Large intestine (tissue), 3 donors: ENCODE measurements around the gene NKAIN2. TPM values are rescaled to one million over a fixed set of nuclear protein-coding genes. Genes with fewer than 3 reads are reported as not detected.

ENCODE experiments used
- DNase-seq, 2 donors: peaks; one replicate each; pipeline versions ENCODE4 v3.0.0 to v3.0.0-alpha.2; 2013
- H3K27ac ChIP-seq: one replicate; pipeline ENCODE4 v1.5.1; 2013; ENCODE audit warnings: low read length
- H3K27me3 ChIP-seq: 2 replicates; pipeline ENCODE4 v1.6.1; 2013; ENCODE audit warnings: low read length; ENCODE audit not compliant: control insufficient read depth, insufficient read depth
- H3K36me3 ChIP-seq: 2 replicates; pipeline ENCODE4 v1.6.1; 2013; ENCODE audit warnings: low read length; ENCODE audit not compliant: control insufficient read depth, insufficient read depth
- H3K4me1 ChIP-seq: one replicate; pipeline ENCODE4 v1.6.1; 2013; ENCODE audit warnings: low read length; ENCODE audit not compliant: control insufficient read depth, insufficient read depth
- H3K4me3 ChIP-seq: one replicate; pipeline ENCODE4 v1.5.1; 2013; ENCODE audit warnings: low read length
- H3K9me3 ChIP-seq: one replicate; pipeline ENCODE4 v1.6.1; 2013; ENCODE audit warnings: mild to moderate bottlenecking, low read depth, low read length, moderate library complexity; ENCODE audit not compliant: control insufficient read depth
- WGBS: methylation state at CpG from one replicate; pipeline ENCODE4 v1.1.5; 2013; ENCODE audit warnings: low lambda C conversion rate; ENCODE audit not compliant: insufficient coverage; 5-methylcytosine and 5-hydroxymethylcytosine counted together
- polyA plus RNA-seq: library from polyadenylated mRNA; unstranded; fragments of 120-200 nt; gene quantifications from one replicate; pipeline ENCODE4 v1.2.1, GENCODE V29; 2013

Gene NKAIN2
- polyA plus RNA-seq, 1 donor, result 1.3 TPM

DNA sequence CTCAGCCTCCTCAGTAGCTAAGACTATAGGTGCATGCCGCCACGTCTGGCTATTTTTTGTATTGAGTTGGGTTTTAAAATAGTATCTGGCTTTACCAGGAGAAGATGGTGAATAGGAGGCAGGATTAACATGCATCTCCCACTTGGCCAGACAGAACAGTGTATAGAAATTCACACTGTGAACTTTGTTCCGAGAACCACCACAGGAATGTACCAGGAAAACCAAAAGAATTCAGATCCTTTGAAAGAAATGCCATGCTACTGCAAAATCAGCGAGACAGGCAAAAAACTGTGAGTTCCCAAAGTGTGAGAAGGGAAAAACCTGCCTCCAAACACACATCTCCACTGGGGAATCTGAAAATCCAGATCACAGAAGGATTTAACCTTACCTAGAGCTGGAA, 327.6 kb downstream of the NKAIN2 start:
- no CpG with 5 or more reads among the region's 4 CpGs for WGBS
- no peak overlapping the region for H3K4me3 ChIP-seq
- H3K36me3 ChIP-seq, result no peaks in the 10 kb centered on the region
- H3K27ac ChIP-seq, result no peak overlapping the region
- no peak for DNase-seq
- no peaks in the 10 kb centered on the region for H3K27me3 ChIP-seq
- no peaks in the 10 kb centered on the region for H3K9me3 ChIP-seq
- no peaks in the 10 kb centered on the region for H3K4me1 ChIP-seq

- no peak overlapping the region for H3K4me3 ChIP-seq
- H3K27ac ChIP-seq, result no peak overlapping the region
- H3K9me3 ChIP-seq, result no peaks in the 10 kb centered on the region
- DNase-seq, result no peak
- H3K36me3 ChIP-seq, result no peaks in the 10 kb centered on the region
- H3K27me3 ChIP-seq, result no peaks in the 10 kb centered on the region
- no peaks in the 10 kb centered on the region for H3K4me1 ChIP-seq
These were observed 328.1 kb downstream of the NKAIN2 start for GRCh38 chr6:124131779-124132178.

DNA sequence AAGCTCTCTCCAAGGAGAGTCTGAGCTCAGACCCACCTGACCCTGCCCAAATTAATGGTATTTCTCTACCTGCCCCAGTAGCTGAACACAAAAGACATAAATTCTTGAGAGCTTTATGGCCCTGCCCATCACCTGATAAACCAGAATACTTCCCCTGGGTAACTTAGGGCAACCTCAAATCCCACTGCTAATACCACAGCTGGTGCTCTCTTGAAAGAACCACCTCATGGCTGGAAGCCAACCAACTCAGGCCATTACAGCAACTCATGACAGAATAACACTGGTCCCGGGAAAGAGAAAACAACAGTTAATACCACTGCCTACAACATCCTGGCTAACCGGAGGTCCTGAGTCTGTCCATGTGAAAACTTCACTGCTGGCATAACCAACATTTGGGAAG, 328.6 kb downstream of the NKAIN2 start:
- Histone ChIP-seq H3K36me3 (no peaks in the 10 kb centered on the region), H3K27ac (no peak overlapping the region), H3K4me3 (no peak overlapping the region), H3K9me3 (no peaks in the 10 kb centered on the region), H3K27me3 (no peaks in the 10 kb centered on the region), H3K4me1 (no peaks in the 10 kb centered on the region)
- no CpG with 5 or more reads among the region's 2 CpGs for WGBS
- DNase-seq, result no peak

DNA sequence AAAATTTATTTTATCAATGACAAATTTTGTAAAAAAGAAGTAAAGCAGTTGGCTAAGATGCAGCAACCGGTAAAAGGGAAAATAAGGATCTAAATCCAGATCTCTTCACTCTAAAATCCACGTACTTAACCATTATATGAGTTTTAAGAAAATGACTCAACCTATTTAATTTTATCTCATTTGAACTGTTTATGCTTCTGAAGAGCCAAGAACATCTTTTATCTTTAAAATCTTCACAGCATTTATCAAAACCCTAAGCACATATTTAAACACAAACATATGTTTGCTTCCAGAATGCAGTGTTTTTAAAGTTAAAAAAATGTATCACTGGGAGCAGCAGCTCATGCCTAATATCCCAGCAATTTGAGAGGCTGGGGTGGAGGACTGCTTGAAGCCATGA, 339.2 kb downstream of the NKAIN2 start:
- Histone ChIP-seq H3K36me3 (no peaks in the 10 kb centered on the region), H3K4me1 (no peaks in the 10 kb centered on the region), H3K9me3 (no peaks in the 10 kb centered on the region), H3K4me3 (no peak overlapping the region), H3K27ac (no peak overlapping the region), H3K27me3 (no peaks in the 10 kb centered on the region)
- 90% methylated on average over 2 of the region's 2 CpGs for WGBS
- DNase-seq, result no peak

DNA sequence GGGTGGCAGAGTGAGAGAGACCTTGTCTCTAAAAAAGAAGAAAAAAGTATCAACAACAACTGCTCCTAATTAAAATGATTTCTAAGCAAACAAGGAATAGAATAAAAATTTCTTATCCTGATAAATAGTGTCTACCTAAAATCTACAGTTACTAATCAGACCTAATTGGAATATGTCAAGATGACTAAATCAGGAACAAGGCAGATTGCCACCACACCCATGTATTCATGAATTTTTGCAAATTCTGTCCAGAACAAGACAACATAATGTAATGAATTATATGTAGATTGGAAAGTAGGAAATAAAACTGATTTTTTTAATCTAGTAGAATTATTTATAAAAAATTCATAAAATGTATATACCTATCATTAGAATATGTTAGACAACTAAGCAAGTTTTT, 339.8 kb downstream of the NKAIN2 start:
- Histone ChIP-seq H3K4me3 (no peak overlapping the region), H3K27me3 (no peaks in the 10 kb centered on the region), H3K27ac (no peak overlapping the region), H3K36me3 (no peaks in the 10 kb centered on the region), H3K4me1 (no peaks in the 10 kb centered on the region), H3K9me3 (no peaks in the 10 kb centered on the region)
- DNase-seq, result no peak

DNA sequence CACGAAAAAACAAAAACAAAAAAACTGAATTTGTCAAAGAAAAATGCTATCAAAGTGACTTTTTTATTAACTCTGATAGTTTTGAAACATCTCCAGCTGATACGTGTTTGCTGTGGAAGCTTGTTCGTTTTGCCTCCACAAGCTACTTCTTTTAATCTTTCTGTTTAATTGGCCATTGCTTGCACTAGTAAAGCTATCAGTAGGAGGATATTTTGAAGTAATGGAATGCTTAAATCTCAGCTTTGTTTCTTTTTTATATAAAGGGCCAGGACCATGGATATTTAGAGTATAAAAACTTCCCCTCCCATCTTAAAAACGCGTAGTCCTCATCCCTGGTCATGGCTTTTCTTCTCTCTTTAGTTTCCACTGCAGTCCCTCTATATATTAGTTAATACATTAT, 344.0 kb downstream of the NKAIN2 start:
- no peak for DNase-seq
- H3K27me3 ChIP-seq, result no peaks in the 10 kb centered on the region
- H3K4me3 ChIP-seq, result no peak overlapping the region
- WGBS, result 73% methylated on average over 2 of the region's 5 CpGs
- no peak overlapping the region for H3K27ac ChIP-seq
- no peaks in the 10 kb centered on the region for H3K4me1 ChIP-seq
- H3K36me3 ChIP-seq, result no peaks in the 10 kb centered on the region
- H3K9me3 ChIP-seq, result no peaks in the 10 kb centered on the region

DNA sequence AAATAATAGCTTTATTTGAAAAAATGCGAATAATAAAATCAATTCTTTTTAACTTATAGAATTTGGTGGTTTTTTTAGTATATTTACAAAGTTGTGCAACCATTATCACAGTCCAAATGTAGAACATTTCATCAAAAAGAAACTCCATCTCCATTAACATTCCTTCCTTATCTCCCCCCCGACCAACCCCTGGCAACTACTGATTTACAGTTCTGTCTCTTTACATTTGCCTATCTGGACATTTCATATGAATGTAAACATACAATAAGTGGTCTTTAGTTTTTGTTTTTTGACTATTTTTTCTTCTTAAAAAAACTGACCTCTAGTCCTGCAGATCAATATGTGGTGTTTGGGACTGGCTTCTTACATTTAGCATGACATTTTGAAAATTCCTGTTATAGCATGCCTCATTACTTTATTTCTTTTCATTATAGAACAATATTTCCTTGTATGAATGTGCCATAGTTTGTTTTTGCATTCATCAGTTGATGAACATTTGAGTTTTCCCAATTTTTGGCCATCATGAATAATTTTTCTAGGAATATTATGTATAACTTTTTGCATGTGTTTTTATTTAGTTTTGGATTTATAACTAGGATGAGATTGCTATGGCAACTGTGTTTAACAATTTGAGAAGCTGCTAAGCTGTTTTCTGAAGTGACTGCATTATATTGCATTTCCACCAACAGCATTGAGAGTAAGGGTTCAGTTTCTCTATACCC, 344.7 kb downstream of the NKAIN2 start:
- Histone ChIP-seq H3K4me3 (no peak overlapping the region), H3K27ac (no peak overlapping the region), H3K9me3 (no peaks in the 10 kb centered on the region), H3K4me1 (no peaks in the 10 kb centered on the region), H3K27me3 (no peaks in the 10 kb centered on the region), H3K36me3 (no peaks in the 10 kb centered on the region)
- 88% methylated on average over 1 of the region's 2 CpGs for WGBS
- no peak for DNase-seq

DNA sequence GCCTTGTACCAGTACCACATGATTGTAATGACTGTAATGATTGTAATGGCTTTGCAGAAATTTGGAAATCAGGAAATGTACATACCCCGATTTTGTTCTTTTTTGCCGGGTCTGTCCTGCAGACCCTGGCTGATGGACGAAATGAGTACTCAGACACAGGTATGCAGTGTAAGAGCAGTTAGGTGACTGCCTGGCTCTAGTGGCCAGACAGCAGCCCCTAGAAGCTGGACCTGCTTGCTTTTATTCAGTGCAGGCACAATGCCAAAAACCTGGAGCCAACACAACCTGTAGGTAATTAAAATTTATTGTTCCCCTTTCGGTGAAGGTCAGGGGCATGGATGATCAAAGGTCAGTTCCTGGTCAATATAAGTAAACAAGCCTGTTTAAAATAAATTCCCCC, 346.0 kb downstream of the NKAIN2 start:
- no peaks in the 10 kb centered on the region for H3K4me1 ChIP-seq
- H3K4me3 ChIP-seq, result no peak overlapping the region
- no peaks in the 10 kb centered on the region for H3K9me3 ChIP-seq
- H3K36me3 ChIP-seq, result no peaks in the 10 kb centered on the region
- no CpG with 5 or more reads among the region's 4 CpGs for WGBS
- H3K27me3 ChIP-seq, result no peaks in the 10 kb centered on the region
- H3K27ac ChIP-seq, result no peak overlapping the region
- DNase-seq, result no peak

- Histone ChIP-seq H3K36me3 (no peaks in the 10 kb centered on the region), H3K27me3 (no peaks in the 10 kb centered on the region), H3K4me3 (no peak overlapping the region), H3K27ac (no peak overlapping the region), H3K9me3 (no peaks in the 10 kb centered on the region), H3K4me1 (no peaks in the 10 kb centered on the region)
- no CpG with 5 or more reads among the region's 1 CpG for WGBS
- no peak for DNase-seq
These were observed 354.4 kb downstream of the NKAIN2 start for GRCh38 chr6:124158024-124158423.

GRCh38 chr6:124163676-124164075, 360.0 kb downstream of the NKAIN2 start:
- Histone ChIP-seq H3K36me3 (no peaks in the 10 kb centered on the region), H3K4me1 (no peaks in the 10 kb centered on the region), H3K27ac (no peak overlapping the region), H3K9me3 (no peaks in the 10 kb centered on the region), H3K27me3 (no peaks in the 10 kb centered on the region), H3K4me3 (no peak overlapping the region)
- no peak for DNase-seq
- WGBS, result 95% methylated on average over 3 of the region's 3 CpGs

DNA sequence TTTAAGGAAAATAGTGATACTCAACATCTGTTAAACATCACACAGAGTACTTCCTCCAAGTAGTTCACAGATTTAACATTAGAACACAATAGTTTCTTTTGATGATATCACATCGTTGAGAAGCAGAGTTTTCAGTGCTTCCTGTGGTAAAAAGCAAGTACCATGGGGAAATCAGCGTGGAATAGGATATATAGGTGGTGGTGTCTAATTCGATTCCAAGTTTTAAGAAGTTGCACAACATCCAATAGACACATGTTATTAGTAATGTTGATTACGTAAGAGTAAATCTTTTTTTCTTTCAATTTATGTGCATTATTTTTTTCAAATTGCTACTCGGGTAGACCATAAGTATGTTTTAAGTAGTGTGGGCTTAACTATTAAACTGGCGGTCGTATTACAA, 360.7 kb downstream of the NKAIN2 start:
- Histone ChIP-seq H3K4me1 (no peaks in the 10 kb centered on the region), H3K36me3 (no peaks in the 10 kb centered on the region), H3K27ac (no peak overlapping the region), H3K9me3 (no peaks in the 10 kb centered on the region), H3K4me3 (no peak overlapping the region), H3K27me3 (no peaks in the 10 kb centered on the region)
- no peak for DNase-seq
- WGBS, result 88% methylated on average over 6 of the region's 7 CpGs
